NT2/D1 (cell line): ENCODE measurements around the gene ROR1.

Experiments used
- DNase-seq: peaks from one replicate; pipeline ENCODE4 v3.0.0-alpha.2; 2011; ENCODE audit warnings: low read depth, low spot score
- H3K27me3 ChIP-seq: 2 replicates; pipeline ENCODE4 v1.6.0; 2011; ENCODE audit warnings: mild to moderate bottlenecking; ENCODE audit not compliant: insufficient read length, insufficient read depth
- H3K36me3 ChIP-seq: 2 replicates; pipeline ENCODE4 v1.6.1; 2011; ENCODE audit warnings: mild to moderate bottlenecking, low read length, mixed read lengths; ENCODE audit not compliant: insufficient read depth, insufficient read length
- H3K4me1 ChIP-seq: 2 replicates; pipeline ENCODE4 v1.5.1; 2011; ENCODE audit not compliant: insufficient read depth, insufficient read length
- H3K4me3 ChIP-seq: 2 replicates; pipeline ENCODE4 v1.5.1; 2011; ENCODE audit warnings: low read depth; ENCODE audit not compliant: insufficient read length
- H3K9ac ChIP-seq: 2 replicates; pipeline ENCODE4 v1.6.0; 2011; ENCODE audit warnings: low read depth; ENCODE audit not compliant: insufficient read length
- H3K9me3 ChIP-seq: 2 replicates; pipeline ENCODE4 v1.5.1; 2011; ENCODE audit warnings: mild to moderate bottlenecking, low read length; ENCODE audit not compliant: insufficient read depth
- SUZ12 ChIP-seq: IDR thresholded peaks from 2 replicates; pipeline ENCODE4 v1.6.1; 2011; ENCODE audit not compliant: insufficient read length, insufficient read depth; ENCODE audit errors: extremely low read depth
- YY1 ChIP-seq: IDR thresholded peaks from 2 replicates; pipeline ENCODE4 v1.6.1; 2011; ENCODE audit not compliant: insufficient read length, insufficient read depth
- ZNF274 ChIP-seq: IDR thresholded peaks from 2 replicates; pipeline ENCODE4 v1.6.1; 2011; ENCODE audit warnings: mild to moderate bottlenecking, low read depth, low read length

The ROR1 gene

DNA sequence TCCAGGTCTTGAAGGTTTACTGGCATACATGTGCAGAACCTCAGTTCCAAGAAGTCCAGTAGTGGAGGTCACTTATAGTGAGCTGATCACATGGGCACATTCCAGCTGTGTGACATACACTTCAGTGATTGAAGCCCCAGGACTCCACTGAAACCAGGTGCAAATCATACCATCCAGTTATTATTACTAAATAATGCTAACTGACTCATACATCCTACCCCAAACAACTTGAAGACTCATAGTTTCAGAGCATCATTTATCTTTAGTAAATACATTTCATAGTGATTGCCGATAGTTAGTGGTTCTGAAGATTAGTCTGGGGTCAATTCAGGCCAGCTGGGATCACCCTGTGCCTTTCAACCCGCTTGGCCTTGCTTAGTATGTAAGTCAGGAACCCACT lies 291.8 kb downstream of the ROR1 start:
- no peaks in the 10 kb centered on the region for H3K36me3 ChIP-seq
- no peak overlapping the region for H3K9ac ChIP-seq
- H3K4me3 ChIP-seq = no peak overlapping the region
- no peak for DNase-seq
- TF ChIP-seq YY1 = no peak
- no peak for TF ChIP-seq ZNF274
- TF ChIP-seq SUZ12 = no peak
- no peaks in the 10 kb centered on the region for H3K4me1 ChIP-seq
- H3K27me3 ChIP-seq = no peaks in the 10 kb centered on the region
- no peaks in the 10 kb centered on the region for H3K9me3 ChIP-seq

DNA sequence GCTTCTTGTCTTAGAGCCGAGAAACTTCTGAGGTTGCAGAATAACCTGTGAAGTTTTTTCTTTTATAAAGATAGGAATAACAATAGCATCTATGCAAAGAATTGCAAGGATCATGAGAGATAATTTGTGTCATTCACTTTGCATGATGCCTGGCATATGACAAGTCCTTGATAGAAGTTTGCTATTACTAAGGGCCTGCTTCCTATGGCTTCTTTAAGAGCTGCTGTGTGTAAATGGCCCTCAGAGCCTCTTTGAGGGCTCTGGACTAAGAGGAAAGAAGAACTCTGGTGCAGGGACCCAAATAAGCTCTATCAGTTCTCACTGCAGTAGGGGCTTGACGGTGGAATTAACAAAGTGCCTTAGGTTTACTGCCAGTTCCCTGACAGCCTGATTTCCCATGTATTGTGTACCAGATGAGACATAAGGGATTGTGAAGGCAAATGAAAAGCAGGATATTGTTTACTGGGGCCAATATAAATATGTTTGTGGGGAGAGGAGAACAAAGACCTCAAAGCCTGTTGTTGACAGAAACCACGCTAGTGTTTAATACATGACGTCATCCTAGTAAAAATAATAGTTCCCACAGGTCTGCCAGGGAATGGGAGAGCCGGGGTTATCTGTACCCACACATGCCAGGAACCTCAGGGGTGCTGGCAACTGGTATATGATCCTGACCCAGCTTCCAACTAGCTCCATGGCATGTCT lies 298.4 kb downstream of the ROR1 start:
- no peak for DNase-seq
- Histone ChIP-seq H3K36me3 (no peaks in the 10 kb centered on the region), H3K9me3 (no peaks in the 10 kb centered on the region), H3K4me1 (peaks cover 5% of the 10 kb centered on the region), H3K9ac (no peak overlapping the region), H3K4me3 (no peak overlapping the region), H3K27me3 (no peaks in the 10 kb centered on the region)
- TF ChIP-seq YY1 (no peak), SUZ12 (no peak), ZNF274 (no peak)

- H3K27me3 ChIP-seq = no peaks in the 10 kb centered on the region
- no peak overlapping the region for H3K9ac ChIP-seq
- no peak overlapping the region for H3K4me3 ChIP-seq
- no peaks in the 10 kb centered on the region for H3K36me3 ChIP-seq
- TF ChIP-seq SUZ12 (no peak), ZNF274 (no peak), YY1 (no peak)
- H3K4me1 ChIP-seq = peaks cover 5% of the 10 kb centered on the region
- H3K9me3 ChIP-seq = no peaks in the 10 kb centered on the region
- DNase-seq = peak; percentile 22
Measured at GRCh38 chr1:64073705-64074104, 299.9 kb downstream of the ROR1 start.

GRCh38 chr1:64074767-64075166 lies 300.9 kb downstream of the ROR1 start:
- no peak for DNase-seq
- no peaks in the 10 kb centered on the region for H3K36me3 ChIP-seq
- no peak overlapping the region for H3K4me3 ChIP-seq
- no peak overlapping the region for H3K9ac ChIP-seq
- TF ChIP-seq SUZ12 (no peak), YY1 (no peak), ZNF274 (no peak)
- no peaks in the 10 kb centered on the region for H3K9me3 ChIP-seq
- H3K4me1 ChIP-seq = peaks cover 5% of the 10 kb centered on the region
- H3K27me3 ChIP-seq = no peaks in the 10 kb centered on the region

DNA sequence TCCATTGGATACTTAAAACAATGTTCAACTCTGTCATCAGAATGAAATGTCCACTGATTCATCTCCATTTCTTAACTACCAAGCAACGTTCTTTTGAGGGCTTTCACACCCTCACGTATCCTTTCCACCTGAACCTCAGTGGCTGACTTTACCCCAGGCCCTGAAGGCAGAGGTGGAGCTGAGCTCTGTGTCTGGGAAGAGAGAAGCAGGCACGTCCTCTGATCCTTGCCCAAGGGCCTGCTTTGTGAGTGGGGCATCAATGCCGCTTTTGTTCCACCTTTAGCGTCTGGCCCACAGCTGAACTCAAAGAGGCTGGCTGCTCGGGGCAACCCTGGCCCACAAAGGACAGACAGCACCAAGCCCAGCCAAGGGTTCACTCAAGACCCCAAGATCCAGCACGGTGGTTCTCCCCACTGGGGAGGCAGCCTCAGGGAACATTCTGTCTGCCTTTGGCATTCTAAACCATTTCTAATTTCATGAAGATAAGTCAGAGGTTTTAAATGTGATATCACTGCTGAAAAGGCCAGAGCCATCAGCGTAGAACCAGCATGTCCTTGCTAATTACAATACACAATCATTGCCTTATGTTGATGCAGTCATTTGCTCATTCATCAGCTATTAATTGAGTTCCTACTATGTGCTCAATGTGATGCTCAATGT lies 303.6 kb downstream of the ROR1 start:
- DNase-seq = no peak
- no peak overlapping the region for H3K9ac ChIP-seq
- H3K36me3 ChIP-seq = no peaks in the 10 kb centered on the region
- no peaks in the 10 kb centered on the region for H3K27me3 ChIP-seq
- no peaks in the 10 kb centered on the region for H3K9me3 ChIP-seq
- no peak overlapping the region for H3K4me3 ChIP-seq
- TF ChIP-seq SUZ12 = no peak
- no peak for TF ChIP-seq ZNF274
- no peak for TF ChIP-seq YY1
- peaks cover 2% of the 10 kb centered on the region for H3K4me1 ChIP-seq

GRCh38 chr1:64080941-64081562 lies 307.2 kb downstream of the ROR1 start:
- H3K4me1 ChIP-seq = no peaks in the 10 kb centered on the region
- no peak for DNase-seq
- no peak overlapping the region for H3K9ac ChIP-seq
- H3K36me3 ChIP-seq = no peaks in the 10 kb centered on the region
- TF ChIP-seq YY1 (no peak), SUZ12 (no peak), ZNF274 (no peak)
- no peaks in the 10 kb centered on the region for H3K27me3 ChIP-seq
- H3K9me3 ChIP-seq = no peaks in the 10 kb centered on the region
- no peak overlapping the region for H3K4me3 ChIP-seq

DNA sequence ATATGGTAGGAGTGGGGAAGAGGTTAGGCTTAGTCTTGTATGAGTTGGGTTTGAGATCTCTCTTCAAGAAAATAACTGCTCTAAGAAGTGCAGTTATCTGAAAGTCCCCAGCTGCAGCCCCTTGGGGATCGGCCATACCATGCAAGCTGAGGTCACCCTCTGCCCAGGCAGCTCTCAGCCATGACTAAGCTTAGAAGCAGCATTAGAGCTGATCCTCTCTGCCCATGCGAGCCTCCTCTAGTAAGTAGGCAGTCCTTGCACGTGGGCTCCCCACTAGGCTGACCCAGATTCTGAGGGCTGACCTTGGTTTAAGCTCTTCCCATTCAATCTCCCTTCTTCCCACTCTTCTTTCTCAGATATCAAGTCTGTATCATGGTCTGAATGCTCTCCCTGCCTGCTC lies 308.6 kb downstream of the ROR1 start:
- H3K36me3 ChIP-seq = no peaks in the 10 kb centered on the region
- no peak for DNase-seq
- H3K9ac ChIP-seq = no peak overlapping the region
- no peaks in the 10 kb centered on the region for H3K4me1 ChIP-seq
- no peak overlapping the region for H3K4me3 ChIP-seq
- no peaks in the 10 kb centered on the region for H3K27me3 ChIP-seq
- TF ChIP-seq YY1 = no peak
- no peak for TF ChIP-seq SUZ12
- no peak for TF ChIP-seq ZNF274
- no peaks in the 10 kb centered on the region for H3K9me3 ChIP-seq
